CD4-positive, alpha-beta T cell treated with Interleukin-1 beta for 1 hour (primary cell): ENCODE measurements around the gene IL6ST.
"Not testable (repeated sequence)": the region's sequence is repeated elsewhere in the genome, so short reads cannot be mapped to it uniquely, and the experiment has no call there.

Source experiments
- DNase-seq, 2 donors: peaks; one replicate each; pipeline ENCODE4 v3.0.0-alpha.2; 2020 to 2022

IL6ST gene

GRCh38 chr5:55959208-55959607, 35.6 kb downstream of the IL6ST start:
- no peak for DNase-seq

DNA sequence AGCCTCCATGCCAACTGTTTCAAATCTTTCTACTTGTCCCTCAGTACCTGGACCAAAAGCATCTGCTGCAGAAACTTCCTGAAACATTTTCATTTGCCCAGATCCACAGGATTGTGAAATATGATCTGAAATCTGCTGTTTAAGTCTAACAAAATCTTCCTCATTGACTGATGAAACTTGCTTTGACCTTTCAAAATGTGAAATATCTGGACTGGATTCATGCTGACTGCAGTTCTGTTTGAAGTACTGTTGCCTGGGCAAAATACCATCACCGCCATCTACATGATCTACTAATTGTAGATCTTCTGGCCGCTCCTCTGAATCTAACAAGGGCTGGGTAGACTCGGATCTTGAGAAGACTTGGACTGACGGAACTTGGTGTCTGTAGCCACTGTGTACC, 53.6 kb downstream of the IL6ST start:
- DNase-seq: not testable (repeated sequence)

DNA sequence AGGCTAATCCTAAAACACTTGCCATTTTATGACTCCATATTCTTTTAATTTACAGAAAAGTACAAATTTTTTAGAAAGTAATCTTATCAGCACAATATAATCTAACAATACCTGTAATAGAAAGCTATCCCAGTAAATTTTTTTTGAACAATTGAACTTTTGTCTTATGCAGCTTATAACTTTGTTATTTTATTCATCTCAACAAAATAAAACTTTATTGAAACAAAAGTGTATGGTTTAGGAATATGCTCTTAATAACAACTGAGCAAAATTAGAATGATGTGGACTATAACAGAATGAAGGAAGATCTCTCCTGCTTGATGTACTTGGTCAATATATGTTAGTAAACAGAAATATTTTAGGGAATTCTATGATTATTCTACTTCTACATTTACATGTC, 57.2 kb downstream of the IL6ST start:
- DNase-seq: not testable (repeated sequence)

DNA sequence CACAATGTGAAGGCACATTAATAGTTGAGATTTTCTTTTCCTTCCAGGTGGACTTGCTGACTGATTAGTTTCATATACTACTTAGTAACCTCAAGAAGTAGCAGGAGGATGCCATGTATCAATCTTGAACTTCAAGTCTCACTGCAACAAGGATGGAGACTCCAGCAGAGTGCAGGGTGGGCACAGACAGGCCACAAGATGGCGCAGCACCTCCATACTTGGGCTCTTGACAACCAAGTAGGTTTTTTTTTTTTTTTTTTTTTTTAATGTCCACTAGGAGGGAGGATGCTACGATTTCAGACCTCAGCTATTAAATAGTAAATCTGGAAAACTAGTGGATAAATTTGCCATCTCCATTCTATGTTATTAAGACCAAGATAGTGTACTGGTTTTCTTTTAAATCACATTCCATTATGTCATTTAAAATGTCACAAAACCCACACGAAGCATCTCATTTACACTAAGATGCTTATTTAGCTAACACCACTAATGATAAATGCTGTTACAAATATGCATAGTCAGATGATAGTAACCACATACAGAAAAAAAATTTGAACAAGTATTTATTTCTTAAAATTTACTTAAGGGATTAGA, 58.6 kb downstream of the IL6ST start:
- DNase-seq: peak; percentile 77 to 78

- no peak for DNase-seq
These were observed 59.4 kb downstream of the IL6ST start for GRCh38 chr5:55935371-55935770.

DNA sequence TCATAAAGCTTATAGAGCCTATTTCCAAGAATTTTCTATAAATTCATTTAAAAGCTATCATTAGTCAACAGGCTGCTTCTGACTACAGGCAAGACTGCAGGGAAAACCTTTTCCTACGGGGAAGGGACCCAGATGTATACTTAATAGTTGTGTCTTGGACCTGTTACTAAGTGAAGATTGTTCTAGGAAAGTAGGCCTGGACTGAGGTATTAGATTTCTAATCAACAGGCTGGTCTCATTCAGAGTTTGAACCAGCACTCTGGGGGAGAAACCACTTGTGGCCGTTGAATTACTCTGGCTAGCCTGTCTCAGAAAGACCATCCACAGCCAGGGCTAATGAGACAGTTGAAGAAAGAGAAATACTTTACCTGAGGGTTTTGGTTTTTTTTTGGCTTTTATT, 60.0 kb downstream of the IL6ST start:
- DNase-seq: no peak

DNA sequence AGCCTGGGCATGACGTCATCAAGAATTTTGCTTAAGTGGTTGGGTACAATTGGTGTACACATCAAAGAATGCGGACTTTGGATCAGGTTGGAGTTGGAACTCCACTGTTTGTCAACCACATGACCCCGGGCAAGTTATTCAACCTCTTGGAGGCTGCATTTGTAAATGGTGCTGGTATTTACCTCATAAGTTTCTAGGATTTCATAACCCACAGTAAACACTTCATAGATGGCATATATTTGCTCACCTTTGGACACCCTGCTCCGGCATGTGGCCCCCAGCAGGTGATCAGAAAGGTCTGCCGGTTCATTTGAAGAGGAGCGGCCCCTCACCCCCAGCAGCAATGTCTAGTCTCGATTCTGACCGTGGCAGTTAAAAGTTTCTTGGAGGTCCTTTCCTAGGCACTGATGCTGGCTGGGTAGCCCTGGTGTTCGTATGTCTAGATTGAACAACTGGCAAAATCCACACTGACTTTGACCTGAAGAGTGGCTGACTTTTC, 60.6 kb downstream of the IL6ST start:
- no peak for DNase-seq

DNA sequence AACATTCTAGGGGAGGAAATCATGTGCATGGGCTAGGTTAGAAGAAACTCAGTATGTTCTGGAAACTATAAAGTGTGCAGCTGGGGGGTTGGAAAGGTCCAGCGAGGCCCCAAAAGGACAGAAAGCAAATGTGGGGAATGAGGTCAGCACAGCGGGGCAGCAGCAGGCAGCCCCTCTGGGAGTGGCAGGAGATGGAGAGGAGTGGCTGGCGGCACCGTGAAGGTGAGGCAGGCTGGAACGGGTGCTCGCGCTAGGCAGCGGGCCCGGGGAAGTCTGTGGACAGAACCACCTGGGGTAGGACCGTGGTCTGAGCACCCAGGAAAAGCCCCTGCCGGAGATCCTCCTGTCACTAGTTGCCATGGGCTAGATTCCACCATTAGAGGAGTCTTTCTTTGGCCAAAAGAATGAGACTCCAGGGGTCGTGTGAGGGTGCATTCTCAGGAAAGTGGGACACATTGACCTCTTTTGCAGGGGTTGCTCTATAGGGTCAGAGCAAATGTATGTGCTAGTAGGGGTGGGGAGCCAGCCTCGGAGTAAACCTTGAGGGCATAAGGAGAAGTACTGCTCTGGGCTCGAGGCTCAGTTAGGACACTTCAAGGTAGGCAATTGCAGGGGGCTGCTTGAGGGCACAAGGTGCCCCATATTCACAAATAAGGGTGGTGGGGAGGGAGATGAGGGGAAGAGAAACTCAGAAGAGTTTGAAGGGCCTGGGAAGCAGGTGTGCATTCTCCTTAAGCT, 61.2 kb downstream of the IL6ST start:
- DNase-seq: no peak

GRCh38 chr5:55932700-55933099, 62.1 kb downstream of the IL6ST start:
- DNase-seq: no peak

GRCh38 chr5:55929020-55929799, 65.6 kb downstream of the IL6ST start:
- no peak for DNase-seq

DNA sequence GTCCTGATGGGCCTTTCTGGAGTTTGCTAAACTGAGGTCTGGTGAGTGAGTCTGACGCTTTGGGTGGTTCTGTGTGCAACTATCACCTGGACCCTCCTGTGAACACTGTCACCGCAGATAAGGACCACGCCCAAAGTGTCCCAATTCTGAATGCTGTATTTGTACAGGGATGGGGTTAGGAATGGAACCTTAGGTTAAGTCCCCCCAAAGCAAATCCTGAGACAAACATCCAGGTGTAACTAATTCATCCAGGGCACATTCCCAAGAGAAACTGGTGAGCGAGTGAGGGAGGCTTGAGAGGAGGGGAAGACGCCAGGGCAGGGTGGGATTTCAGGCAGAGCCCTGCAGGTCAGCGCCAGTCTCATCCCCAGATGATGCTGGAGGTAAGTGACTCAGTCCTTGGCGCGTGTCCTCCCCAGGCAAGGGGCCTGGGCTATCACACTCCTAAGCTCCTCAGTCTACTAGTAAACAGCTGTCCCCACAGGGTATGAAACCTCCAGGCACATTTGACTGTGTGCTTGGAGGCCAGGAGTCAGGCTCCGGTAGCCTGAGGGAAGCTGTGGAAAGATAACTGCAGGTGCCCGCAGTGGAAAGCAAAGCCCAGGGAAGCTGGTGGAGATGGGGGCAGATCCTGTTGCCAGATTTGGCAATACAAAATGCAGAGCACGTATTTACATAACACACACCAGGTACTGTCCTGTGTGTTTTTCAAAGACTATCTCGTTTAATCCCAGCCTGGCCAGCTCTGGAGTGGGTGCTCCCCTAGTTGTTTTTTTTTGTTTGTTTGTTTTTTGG, 66.7 kb downstream of the IL6ST start:
- no peak for DNase-seq

DNA sequence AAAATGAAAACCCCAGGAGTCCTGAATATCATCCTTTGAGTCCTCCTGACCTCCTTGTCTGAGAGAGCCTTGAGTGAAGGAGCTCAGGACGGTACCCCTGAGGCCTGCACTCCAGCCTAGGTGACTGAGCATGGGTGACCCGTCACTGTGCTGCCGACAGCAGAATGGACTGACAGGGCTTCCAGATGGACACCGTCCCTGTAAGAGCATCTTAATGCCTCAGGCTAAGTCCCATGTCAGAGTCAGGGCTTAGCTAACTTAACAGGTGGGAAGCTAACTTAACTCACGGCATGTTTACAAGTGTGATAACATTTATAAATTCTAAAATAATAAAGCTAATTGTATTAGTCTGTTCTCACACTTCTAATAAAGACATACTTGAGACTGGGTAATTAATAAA, 68.3 kb downstream of the IL6ST start:
- no peak for DNase-seq

DNA sequence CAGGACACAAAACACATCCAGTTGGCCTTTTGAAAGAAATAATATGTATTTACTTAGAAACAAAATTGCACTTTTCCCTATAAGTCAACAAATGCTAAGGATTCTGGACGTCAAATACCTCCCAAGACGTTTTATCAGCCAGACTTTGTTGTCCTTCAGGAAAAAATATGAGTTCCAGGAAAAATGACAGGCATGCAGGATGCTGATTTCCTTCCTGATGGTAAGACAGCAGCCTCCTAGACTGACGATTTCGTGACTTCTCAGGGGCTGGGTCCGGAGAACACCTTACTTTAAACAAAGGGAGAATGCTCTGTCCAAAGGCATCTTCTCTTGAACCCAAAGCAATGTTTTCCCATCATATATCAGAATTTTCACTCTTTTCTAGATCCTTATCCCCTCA, 69.1 kb downstream of the IL6ST start:
- no peak for DNase-seq

DNA sequence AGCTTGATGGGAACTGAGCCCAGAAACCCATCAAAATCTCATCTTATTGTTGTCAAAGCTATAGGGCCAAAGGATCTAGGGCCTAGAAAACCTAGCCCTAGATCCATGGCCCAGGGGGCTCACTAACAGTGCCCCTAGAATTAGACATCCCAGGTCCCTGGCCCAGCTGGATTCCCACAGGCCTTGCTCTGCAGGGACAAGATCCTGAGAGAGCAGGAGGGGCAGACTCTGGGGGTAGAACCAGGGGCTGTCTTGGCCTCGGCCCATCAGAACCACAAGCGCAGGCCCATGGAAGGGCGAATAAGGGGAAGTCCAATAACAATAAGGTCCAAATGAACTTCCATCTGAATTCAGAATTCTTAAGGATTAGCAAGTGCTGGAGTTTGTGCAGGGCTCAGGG, 69.6 kb downstream of the IL6ST start:
- DNase-seq: no peak

- no peak for DNase-seq
These were observed 70.0 kb downstream of the IL6ST start for GRCh38 chr5:55924744-55925143.

GRCh38 chr5:55923865-55924500, 70.8 kb downstream of the IL6ST start:
- no peak for DNase-seq

DNA sequence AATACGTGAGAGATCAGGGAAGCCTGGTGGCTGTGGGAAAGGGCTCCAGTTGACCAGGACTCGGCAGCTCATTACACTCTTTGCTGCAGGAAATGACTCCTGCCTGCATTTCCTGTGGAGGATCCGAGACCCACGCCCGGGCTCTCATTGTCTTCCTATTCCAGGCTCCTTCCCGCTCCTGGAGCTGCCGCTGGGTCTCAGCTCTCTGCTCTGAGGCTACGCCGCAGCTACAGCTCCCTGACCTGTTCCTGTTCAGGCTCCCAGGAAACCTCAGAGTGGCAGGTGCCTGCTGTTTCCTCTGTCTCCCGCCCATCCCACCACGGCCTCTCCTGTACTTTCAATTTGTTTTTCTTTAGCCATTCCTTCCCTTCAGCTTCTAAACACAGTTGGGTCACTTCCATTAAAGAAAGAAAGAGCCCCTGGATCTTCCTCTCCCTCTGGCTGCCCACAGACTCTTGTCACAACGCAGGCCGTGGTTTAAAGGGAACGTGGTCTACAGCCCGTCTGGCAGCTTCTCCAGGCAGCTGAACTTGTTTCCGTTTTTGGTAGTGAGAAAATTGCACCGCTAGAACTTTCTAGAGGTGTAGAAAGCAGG, 71.5 kb downstream of the IL6ST start:
- peak in 1 of 2 donors; percentile 22 for DNase-seq

DNA sequence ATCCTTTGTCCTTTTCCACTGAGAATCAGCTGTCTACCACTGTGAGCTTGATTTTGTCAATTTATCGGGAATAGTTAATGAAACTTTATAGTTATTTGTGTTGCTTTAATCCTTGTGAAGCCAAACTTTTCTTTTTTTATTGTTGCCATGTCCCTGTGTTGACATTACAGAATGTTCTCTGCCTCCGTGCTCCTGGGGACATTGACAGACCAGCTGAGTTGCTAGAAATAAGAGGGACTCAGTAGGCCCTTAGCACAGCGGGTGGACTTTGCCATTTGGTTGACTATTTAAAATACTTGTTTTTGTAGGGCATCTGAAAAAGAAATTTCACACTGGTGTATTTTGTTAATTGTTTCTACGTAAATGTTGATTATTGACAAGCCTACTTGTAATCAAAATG, 73.1 kb downstream of the IL6ST start:
- DNase-seq: no peak

- no peak for DNase-seq
These were observed 74.0 kb downstream of the IL6ST start for GRCh38 chr5:55920784-55921183.

DNA sequence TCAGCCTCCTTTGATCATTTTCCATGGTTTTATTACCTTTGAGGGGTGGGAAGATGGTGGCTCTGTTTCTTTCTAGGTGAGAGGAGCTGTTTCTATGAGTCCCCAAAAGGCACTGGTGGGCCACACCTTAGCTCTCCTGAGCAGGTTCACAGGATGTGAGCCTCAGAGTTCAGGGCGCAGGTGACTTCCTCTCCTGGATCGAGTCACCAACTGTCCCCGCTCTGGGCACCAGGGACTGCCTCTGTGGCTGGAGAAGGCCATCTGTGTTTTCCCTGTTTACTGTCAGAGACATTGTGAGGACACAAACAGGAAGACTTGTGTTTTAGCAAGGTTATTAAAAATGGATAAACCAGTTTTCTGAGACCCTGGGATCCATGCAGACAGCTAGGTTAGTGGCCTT, 75.1 kb downstream of the IL6ST start:
- no peak for DNase-seq

DNA sequence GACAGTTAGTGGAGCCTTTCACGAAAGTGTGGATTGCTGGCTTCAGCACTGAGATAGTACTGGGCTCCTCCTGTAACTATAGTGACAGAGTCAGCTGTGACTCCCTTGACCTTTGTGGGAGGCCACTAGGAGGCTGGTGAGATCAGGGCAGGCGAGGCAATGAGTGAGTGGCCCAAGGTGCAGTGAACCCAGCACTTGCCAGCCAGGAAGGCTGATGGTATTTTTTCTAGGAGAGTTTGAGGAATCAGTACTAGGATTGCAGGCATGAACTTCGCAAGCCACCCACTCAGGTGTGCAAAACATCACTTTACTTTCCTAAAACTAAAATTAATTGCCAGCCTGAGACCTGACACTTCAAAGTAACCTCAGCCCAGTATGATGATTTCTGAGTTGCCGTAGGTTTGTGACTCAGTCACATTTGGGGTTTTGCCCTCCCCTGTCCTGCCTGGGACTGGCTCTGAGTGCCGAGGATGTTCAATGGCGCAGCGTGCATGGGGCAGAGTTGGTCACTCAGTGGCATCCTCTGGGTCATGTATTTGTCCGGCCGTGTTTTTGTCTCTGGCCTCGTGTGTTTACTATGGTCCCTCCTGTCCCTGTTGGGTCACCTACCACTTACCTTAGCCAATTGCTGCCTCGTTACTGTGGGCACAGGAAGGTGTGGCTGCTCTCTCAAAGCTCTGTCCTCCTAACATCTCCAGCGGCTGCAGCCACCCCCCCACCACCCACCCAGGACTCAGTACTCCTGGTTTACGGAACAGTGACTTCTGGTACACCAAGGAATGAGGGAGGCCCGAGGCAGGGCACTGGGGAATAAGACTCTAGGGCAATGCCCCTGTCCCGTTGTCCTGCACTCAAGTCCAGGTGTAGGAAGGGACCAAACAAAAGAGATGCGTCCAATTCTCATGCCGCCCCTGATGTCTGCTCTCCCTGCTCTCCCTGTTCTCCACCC, 76.4 kb downstream of the IL6ST start:
- no peak for DNase-seq
